Transverse colon (tissue), 4 donors: Measurements from ENCODE around the gene LRRC2.

Experiments used
- CTCF ChIP-seq, 5 experiments: fragments of 200-600 bp in 3 of 5; fragments of 450-650 bp in 2 of 5; sonication (generic) in 3 of 5; IDR thresholded peaks; 1 replicate in 2 of 5; 2 replicates in 3 of 5; pipeline ENCODE4 v1.5.1; 2016 to 2017; ENCODE audit warnings: antibody characterized with exemption in 5 of 5, inconsistent platforms in 3 of 5, mild to moderate bottlenecking in 2 of 5, moderate library complexity in 1 of 5
- POLR2A ChIP-seq: fragments of 450-650 bp; IDR thresholded peaks from one replicate; pipeline ENCODE4 v1.6.1; 2016; ENCODE audit warnings: antibody characterized with exemption, mild to moderate bottlenecking, moderate library complexity
- POLR2AphosphoS5 ChIP-seq, 3 donors: sonication (generic); formaldehyde crosslinking; IDR thresholded peaks; one replicate each; pipeline ENCODE4 v1.6.1; 2016; ENCODE audit warnings: antibody characterized with exemption in 3 of 3

GRCh38 chr3:46496746-46497555, 69.2 kb downstream of the LRRC2 start:
- no peak for TF ChIP-seq POLR2AphosphoS5 (IDR thresholded peaks at IDR 0.05)
- peak in 4 of 5 experiments; percentile 13 to 26 (median 20) for TF ChIP-seq CTCF (IDR thresholded peaks at IDR 0.05)
- no peak for TF ChIP-seq POLR2A
